Fibroblast of lung (primary cell): ENCODE results near the gene CYTIP.

Source experiments
- CTCF ChIP-seq, 2 donors: IDR thresholded peaks in 1 of 2; conservative IDR thresholded peaks in 1 of 2; 1 replicate in 1 of 2; 2 replicates in 1 of 2; pipeline ENCODE4 v1.5.1; 2011 to 2012; ENCODE audit warnings: low read length in 2 of 2, control low read depth in 1 of 2, inconsistent platforms in 1 of 2, low read depth in 1 of 2, mild to moderate bottlenecking in 1 of 2
- EZH2 ChIP-seq: IDR thresholded peaks from 2 replicates; pipeline ENCODE4 v1.5.1; 2012; ENCODE audit warnings: low read length, control low read depth, mild to moderate bottlenecking; ENCODE audit errors: missing control alignments

- TF ChIP-seq EZH2 (no peak), CTCF (conservative IDR thresholded peaks at IDR 0.05 in 1 of 2, IDR thresholded peaks at IDR 0.05 in 1 of 2; ENCODE audit: low read depth in 1 of 2, low read length in 2 of 2) (no peak)
These were observed 2.8 kb downstream of the CYTIP start for GRCh38 chr2:157441072-157441454.
